Measurements from ENCODE around the gene MEG3. TPM values are rescaled to one million over a fixed set of nuclear protein-coding genes. Genes with fewer than 3 reads are reported as not detected.

MEG3 gene
- total and polyA plus RNA-seq, 2 donors (not counting 3 experiments of a cell fraction or from before 2014, with no cell fraction given) = 378 to 508 TPM

DNA sequence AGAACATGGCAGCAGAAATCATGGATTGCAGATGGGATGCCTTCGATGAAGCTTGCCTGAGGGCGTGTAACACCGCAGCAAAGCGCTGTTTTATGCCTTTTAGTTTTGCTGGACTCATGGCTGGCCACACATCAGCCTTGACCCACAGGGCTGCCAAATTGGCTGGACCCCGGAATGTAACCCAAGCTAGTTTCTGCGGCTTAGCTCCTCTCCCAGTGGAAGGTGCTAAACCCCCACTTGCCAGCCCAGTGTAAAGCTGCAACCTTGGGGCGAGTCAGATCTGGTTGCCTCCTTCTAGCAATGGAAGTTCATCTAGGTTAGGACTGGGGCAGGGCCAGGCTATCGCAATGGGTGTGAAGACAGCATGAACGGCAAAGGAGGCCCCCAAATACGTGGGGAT is 38.3 kb downstream of the MEG3 start:
- intact Hi-C loops (cut with micrococcal nuclease) (no loop called here), dilution Hi-C loops (cut with MboI; ENCODE audit: extremely low pct_ligation_motif_present, low sequenced_read_pairs) (no loop called here)
- POLR2A ChIA-PET = no interaction called here
- CTCF ChIA-PET = interaction anchor here (1.2 to 2.9 kb wide), 3 partner anchors 13 to 371 kb away, joined by 3 to 9 read pairs (median 7); no protein-coding TSS in a partner anchor
- Histone ChIP-seq H3K4me1 (ENCODE audit: control insufficient read depth, extremely low read depth, insufficient read depth, low read length) (no peaks in the 10 kb centered on the region), H3K4me3 (replicated peaks in 1 of 3; ENCODE audit: insufficient read depth in 1 of 3, low read depth in 1 of 3, low read length in 3 of 3) (no peak overlapping the region), H3K27ac (ENCODE audit: insufficient read depth, low read depth, low read length) (no peak overlapping the region), H3K9me1 (replicated peaks; ENCODE audit: control insufficient read depth, extremely low read depth, insufficient read depth, low read length) (no peaks in the 10 kb centered on the region), H3K27me3 (ENCODE audit: control insufficient read depth in 2 of 2, insufficient read depth in 2 of 2, low read length in 2 of 2) (no peaks in the 10 kb centered on the region), H3K36me3 (ENCODE audit: control insufficient read depth in 2 of 2, extremely low read depth in 1 of 2, insufficient read depth in 2 of 2, low read length in 2 of 2) (peaks cover 0 to 17% of the 10 kb centered on the region in 2 experiments), H4K20me1 (replicated peaks; ENCODE audit: control insufficient read depth, extremely low read depth, insufficient read depth, low read length) (no peaks in the 10 kb centered on the region), H3K9me3 (replicated peaks; ENCODE audit: control insufficient read depth, insufficient read depth, low read length) (no peaks in the 10 kb centered on the region), H3K9ac (replicated peaks; ENCODE audit: extremely low read depth, insufficient read depth, low read length) (no peak overlapping the region), H3K79me2 (ENCODE audit: control insufficient read depth, insufficient read depth, low read length) (no peaks in the 10 kb centered on the region), H2AFZ (ENCODE audit: low read depth, low read length) (no peak overlapping the region), H3K4me2 (ENCODE audit: insufficient read depth, low read length) (no peak overlapping the region)
- DNase-seq (ENCODE audit: low read depth, low spot score) (no peak), FAIRE-seq (no peak)
- no peak for TF ChIP-seq FOS (IDR thresholded peaks at IDR 0.05; ENCODE audit: borderline replicate concordance, insufficient read depth, low read length)
- no peak for TF ChIP-seq POLR2AphosphoS5 (IDR thresholded peaks at IDR 0.05; ENCODE audit: insufficient read depth, low read depth, low read length)
- TF ChIP-seq POLR2A (IDR thresholded peaks at IDR 0.05; ENCODE audit: low read depth, low read length) = no peak
- TF ChIP-seq, protein P1, sequence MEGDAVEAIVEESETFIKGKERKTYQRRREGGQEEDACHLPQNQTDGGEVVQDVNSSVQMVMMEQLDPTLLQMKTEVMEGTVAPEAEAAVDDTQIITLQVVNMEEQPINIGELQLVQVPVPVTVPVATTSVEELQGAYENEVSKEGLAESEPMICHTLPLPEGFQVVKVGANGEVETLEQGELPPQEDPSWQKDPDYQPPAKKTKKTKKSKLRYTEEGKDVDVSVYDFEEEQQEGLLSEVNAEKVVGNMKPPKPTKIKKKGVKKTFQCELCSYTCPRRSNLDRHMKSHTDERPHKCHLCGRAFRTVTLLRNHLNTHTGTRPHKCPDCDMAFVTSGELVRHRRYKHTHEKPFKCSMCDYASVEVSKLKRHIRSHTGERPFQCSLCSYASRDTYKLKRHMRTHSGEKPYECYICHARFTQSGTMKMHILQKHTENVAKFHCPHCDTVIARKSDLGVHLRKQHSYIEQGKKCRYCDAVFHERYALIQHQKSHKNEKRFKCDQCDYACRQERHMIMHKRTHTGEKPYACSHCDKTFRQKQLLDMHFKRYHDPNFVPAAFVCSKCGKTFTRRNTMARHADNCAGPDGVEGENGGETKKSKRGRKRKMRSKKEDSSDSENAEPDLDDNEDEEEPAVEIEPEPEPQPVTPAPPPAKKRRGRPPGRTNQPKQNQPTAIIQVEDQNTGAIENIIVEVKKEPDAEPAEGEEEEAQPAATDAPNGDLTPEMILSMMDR (IDR thresholded peaks at IDR 0.05; ENCODE audit: extremely low read depth in 1 of 2, insufficient read depth in 1 of 2, low read depth in 1 of 2, low read length in 2 of 2) = no peak
- no peak for TF ChIP-seq EZH2 (IDR thresholded peaks at IDR 0.05; ENCODE audit: borderline replicate concordance, low read depth, low read length, severe bottlenecking)
- no peak for TF ChIP-seq JUN (IDR thresholded peaks at IDR 0.05; ENCODE audit: borderline replicate concordance, insufficient read depth, insufficient read length, low read depth)
- no peak for TF ChIP-seq MYC (IDR thresholded peaks at IDR 0.05; ENCODE audit: low read depth, low read length)
- no peak for TF ChIP-seq GATA2 (IDR thresholded peaks at IDR 0.05; ENCODE audit: insufficient read depth, insufficient read length, low read depth, low read length)
- TF ChIP-seq, protein P2, sequence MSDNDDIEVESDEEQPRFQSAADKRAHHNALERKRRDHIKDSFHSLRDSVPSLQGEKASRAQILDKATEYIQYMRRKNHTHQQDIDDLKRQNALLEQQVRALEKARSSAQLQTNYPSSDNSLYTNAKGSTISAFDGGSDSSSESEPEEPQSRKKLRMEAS (IDR thresholded peaks at IDR 0.05; ENCODE audit: insufficient read depth, insufficient read length) = no peak
- no TSS peak for BruUV-seq (replicated peaks)
